HEK293 (cell line): ENCODE data around the gene PEX11G.

Source experiments
- CTCF ChIA-PET: fragments of 350-600 bp; formaldehyde crosslinking; extraction: SDS; loops from one replicate; lab custom pipeline; 2021; ENCODE audit warnings: antibody characterized with exemption; lab: Yijun Ruan, JAX
- POLR2A ChIA-PET: fragments of 300-600 bp; formaldehyde crosslinking; extraction: SDS; loops from one replicate; lab custom pipeline; 2020; ENCODE audit warnings: antibody characterized with exemption, inconsistent platforms; lab: Yijun Ruan, JAX
- H3K27ac ChIP-seq: fragments of 200-500 bp; sonication (Bioruptor generic); 2 replicates; pipeline ENCODE4 v1.5.1; 2014; ENCODE audit warnings: low read depth, low read length, control low read depth, inconsistent platforms; ENCODE audit errors: extremely low read depth
- H3K36me3 ChIP-seq, 2 experiments: fragments of 200-500 bp in 1 of 2; sonication (Bioruptor generic) in 1 of 2; 1 replicate in 1 of 2; 2 replicates in 1 of 2; pipeline ENCODE4 v1.5.1; 2014 to 2017; ENCODE audit warnings: inconsistent platforms in 2 of 2, low read length in 2 of 2; ENCODE audit not compliant: control insufficient read depth in 2 of 2, insufficient read depth in 1 of 2
- H3K4me1 ChIP-seq: fragments of 200-500 bp; sonication (Bioruptor generic); 2 replicates; pipeline ENCODE4 v1.5.1; 2014; ENCODE audit warnings: mild to moderate bottlenecking, low read length, inconsistent platforms; ENCODE audit not compliant: control insufficient read depth, insufficient read depth
- H3K4me3 ChIP-seq: 2 replicates; pipeline ENCODE4 v1.5.1; 2011; ENCODE audit warnings: low read depth, mild to moderate bottlenecking, control low read depth, low read length, moderate library complexity
- H3K9me3 ChIP-seq: fragments of 200-500 bp; sonication (Bioruptor generic); 2 replicates; pipeline ENCODE4 v1.5.1; 2014; ENCODE audit warnings: low read depth, low read length, inconsistent platforms; ENCODE audit not compliant: control insufficient read depth, insufficient read depth
- BCL11B ChIP-seq: fragments of 450-650 bp; formaldehyde crosslinking; IDR thresholded peaks from 2 replicates; pipeline ENCODE4 v1.5.1; 2016; ENCODE audit warnings: low read depth, missing biosample characterization, missing genetic modification characterization
- FEZF1 ChIP-seq: fragments of 450-650 bp; formaldehyde crosslinking; IDR thresholded peaks from 2 replicates; pipeline ENCODE4 v1.5.1; 2016; ENCODE audit warnings: missing biosample characterization, missing genetic modification characterization
- HOXA7 ChIP-seq: sonication (generic); formaldehyde crosslinking; IDR thresholded peaks from 2 replicates; pipeline ENCODE4 v1.8.1; 2022; ENCODE audit warnings: missing genetic modification reagents, borderline replicate concordance
- KLF8 ChIP-seq: fragments of 450-650 bp; formaldehyde crosslinking; IDR thresholded peaks from 2 replicates; pipeline ENCODE4 v1.5.1; 2016; ENCODE audit warnings: missing biosample characterization, missing genetic modification characterization
- MZF1 ChIP-seq: fragments of 450-650 bp; formaldehyde crosslinking; IDR thresholded peaks from 2 replicates; pipeline ENCODE4 v1.5.1; 2017; ENCODE audit warnings: missing biosample characterization, missing genetic modification characterization, borderline replicate concordance
- PRDM1 ChIP-seq: fragments of 450-650 bp; formaldehyde crosslinking; IDR thresholded peaks from 2 replicates; pipeline ENCODE4; 2016; ENCODE audit warnings: missing biosample characterization, missing genetic modification characterization
- PRDM4 ChIP-seq: fragments of 450-650 bp; formaldehyde crosslinking; IDR thresholded peaks from 2 replicates; pipeline ENCODE4 v1.5.1; 2017; ENCODE audit warnings: missing biosample characterization, missing genetic modification characterization
- ZBTB21 ChIP-seq: fragments of 450-650 bp; formaldehyde crosslinking; IDR thresholded peaks from 2 replicates; pipeline ENCODE4 v1.5.1; 2017; ENCODE audit warnings: missing biosample characterization, missing genetic modification characterization
- ZBTB26 ChIP-seq: fragments of 450-650 bp; formaldehyde crosslinking; optimal IDR thresholded peaks from 2 replicates; pipeline ENCODE3; 2016; ENCODE audit warnings: missing biosample characterization, mild to moderate bottlenecking, missing genetic modification characterization
- ZEB2 ChIP-seq: fragments of 450-650 bp; formaldehyde crosslinking; IDR thresholded peaks from 2 replicates; pipeline ENCODE4 v1.5.1; 2016; ENCODE audit warnings: missing biosample characterization, missing genetic modification characterization
- ZNF140 ChIP-seq: fragments of 450-650 bp; formaldehyde crosslinking; IDR thresholded peaks from 2 replicates; pipeline ENCODE4 v1.5.1; 2016; ENCODE audit warnings: missing biosample characterization, missing genetic modification characterization
- ZNF169 ChIP-seq: fragments of 450-650 bp; formaldehyde crosslinking; IDR thresholded peaks from 2 replicates; pipeline ENCODE4 v1.5.1; 2016; ENCODE audit warnings: missing biosample characterization, missing genetic modification characterization
- ZNF311 ChIP-seq: fragments of 450-650 bp; formaldehyde crosslinking; IDR thresholded peaks from 2 replicates; pipeline ENCODE4 v1.5.1; 2017; ENCODE audit warnings: missing biosample characterization, missing genetic modification characterization, borderline replicate concordance
- ZNF433 ChIP-seq: fragments of 450-650 bp; formaldehyde crosslinking; IDR thresholded peaks from 2 replicates; pipeline ENCODE4 v1.5.1; 2016; ENCODE audit warnings: missing biosample characterization, missing genetic modification characterization, low read depth
- ZNF514 ChIP-seq: fragments of 450-650 bp; formaldehyde crosslinking; IDR thresholded peaks from 2 replicates; pipeline ENCODE4 v1.5.1; 2016; ENCODE audit warnings: missing biosample characterization, missing genetic modification characterization
- ZNF548 ChIP-seq: fragments of 450-650 bp; formaldehyde crosslinking; IDR thresholded peaks from 2 replicates; pipeline ENCODE4 v1.5.1; 2016; ENCODE audit warnings: missing biosample characterization, missing genetic modification characterization
- ZNF549 ChIP-seq: fragments of 450-650 bp; IDR thresholded peaks from 2 replicates; pipeline ENCODE4 v1.5.1; 2018; ENCODE audit warnings: missing biosample characterization, missing genetic modification characterization, mild to moderate bottlenecking, inconsistent platforms, moderate library complexity
- ZNF830 ChIP-seq: fragments of 450-650 bp; IDR thresholded peaks from 2 replicates; pipeline ENCODE4 v1.5.0; 2018; ENCODE audit warnings: missing biosample characterization, missing genetic modification characterization, low read depth, mild to moderate bottlenecking, moderate library complexity
- ZSCAN30 ChIP-seq: fragments of 450-650 bp; IDR thresholded peaks from 2 replicates; pipeline ENCODE4 v1.5.1; 2018; ENCODE audit warnings: missing biosample characterization, mild to moderate bottlenecking, missing genetic modification characterization, moderate library complexity
- TF ChIP-seq, protein P1 (sequence below): fragments of 450-650 bp; formaldehyde crosslinking; IDR thresholded peaks from 2 replicates; pipeline ENCODE4 v1.5.1; 2016; ENCODE audit warnings: missing biosample characterization, missing genetic modification characterization, low read depth
- TF ChIP-seq, protein P2 (sequence below): fragments of 450-650 bp; formaldehyde crosslinking; IDR thresholded peaks from 2 replicates; pipeline ENCODE4 v1.5.1; 2016; ENCODE audit warnings: missing biosample characterization, missing genetic modification characterization

The PEX11G gene

GRCh38 chr19:7461841-7462629, 26.8 kb downstream of the PEX11G start:
- Histone ChIP-seq H3K4me3 (no peak overlapping the region), H3K36me3 (peaks cover 0 to 56% of the 10 kb centered on the region in 2 experiments; a peak in 2 of 3 replicates), H3K27ac (no peak overlapping the region), H3K4me1 (no peaks in the 10 kb centered on the region), H3K9me3 (no peaks in the 10 kb centered on the region)
- ChIA-PET POLR2A (no interaction called here), CTCF (interaction anchor here (0.7 kb wide), 1 partner anchor 108 kb away, joined by 4 read pairs; no protein-coding TSS in a partner anchor)
- no peak for TF ChIP-seq PRDM4 (tag by site-specific recombination)

GRCh38 chr19:7460562-7460966, 28.3 kb downstream of the PEX11G start:
- TF ChIP-seq FEZF1 (tag by site-specific recombination) (no peak), MZF1 (no peak), ZSCAN30 (no peak), ZBTB21 (tag by site-specific recombination) (no peak), ZNF169 (tag by site-specific recombination) (no peak), PRDM1 (no peak), ZNF548 (tag by site-specific recombination) (no peak), ZEB2 (no peak), ZBTB26 (no peak), HOXA7 (CRISPR knock-in tag) (no peak), ZNF549 (tag by site-specific recombination) (no peak)
- TF ChIP-seq, protein P1, sequence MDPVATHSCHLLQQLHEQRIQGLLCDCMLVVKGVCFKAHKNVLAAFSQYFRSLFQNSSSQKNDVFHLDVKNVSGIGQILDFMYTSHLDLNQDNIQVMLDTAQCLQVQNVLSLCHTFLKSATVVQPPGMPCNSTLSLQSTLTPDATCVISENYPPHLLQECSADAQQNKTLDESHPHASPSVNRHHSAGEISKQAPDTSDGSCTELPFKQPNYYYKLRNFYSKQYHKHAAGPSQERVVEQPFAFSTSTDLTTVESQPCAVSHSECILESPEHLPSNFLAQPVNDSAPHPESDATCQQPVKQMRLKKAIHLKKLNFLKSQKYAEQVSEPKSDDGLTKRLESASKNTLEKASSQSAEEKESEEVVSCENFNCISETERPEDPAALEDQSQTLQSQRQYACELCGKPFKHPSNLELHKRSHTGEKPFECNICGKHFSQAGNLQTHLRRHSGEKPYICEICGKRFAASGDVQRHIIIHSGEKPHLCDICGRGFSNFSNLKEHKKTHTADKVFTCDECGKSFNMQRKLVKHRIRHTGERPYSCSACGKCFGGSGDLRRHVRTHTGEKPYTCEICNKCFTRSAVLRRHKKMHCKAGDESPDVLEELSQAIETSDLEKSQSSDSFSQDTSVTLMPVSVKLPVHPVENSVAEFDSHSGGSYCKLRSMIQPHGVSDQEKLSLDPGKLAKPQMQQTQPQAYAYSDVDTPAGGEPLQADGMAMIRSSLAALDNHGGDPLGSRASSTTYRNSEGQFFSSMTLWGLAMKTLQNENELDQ (tag by site-specific recombination), result no peak
- TF ChIP-seq, all 188 proteins: peak for 0
- H3K27ac ChIP-seq, result no peak overlapping the region
- no peaks in the 10 kb centered on the region for H3K4me1 ChIP-seq
- H3K36me3 ChIP-seq, result peaks cover 0 to 64% of the 10 kb centered on the region in 2 experiments; a peak in 2 of 3 replicates
- ChIA-PET CTCF (interaction anchor here (0.6 kb wide), 1 partner anchor 175 kb away, joined by 3 read pairs; no protein-coding TSS in a partner anchor), POLR2A (interaction anchor here (0.6 to 1.4 kb wide), 3 partner anchors 62 to 252 kb away, joined by 3 read pairs; partner anchors contain the start of gene MCOLN1)
- no peak overlapping the region for H3K4me3 ChIP-seq
- H3K9me3 ChIP-seq, result no peaks in the 10 kb centered on the region

- Histone ChIP-seq H3K36me3 (peaks cover 0 to 68% of the 10 kb centered on the region in 2 experiments; a peak in 2 of 3 replicates), H3K9me3 (no peaks in the 10 kb centered on the region), H3K27ac (no peak overlapping the region), H3K4me3 (no peak overlapping the region), H3K4me1 (no peaks in the 10 kb centered on the region)
- POLR2A ChIA-PET, result no interaction called here
- CTCF ChIA-PET, result no interaction called here
- TF ChIP-seq, protein P2, sequence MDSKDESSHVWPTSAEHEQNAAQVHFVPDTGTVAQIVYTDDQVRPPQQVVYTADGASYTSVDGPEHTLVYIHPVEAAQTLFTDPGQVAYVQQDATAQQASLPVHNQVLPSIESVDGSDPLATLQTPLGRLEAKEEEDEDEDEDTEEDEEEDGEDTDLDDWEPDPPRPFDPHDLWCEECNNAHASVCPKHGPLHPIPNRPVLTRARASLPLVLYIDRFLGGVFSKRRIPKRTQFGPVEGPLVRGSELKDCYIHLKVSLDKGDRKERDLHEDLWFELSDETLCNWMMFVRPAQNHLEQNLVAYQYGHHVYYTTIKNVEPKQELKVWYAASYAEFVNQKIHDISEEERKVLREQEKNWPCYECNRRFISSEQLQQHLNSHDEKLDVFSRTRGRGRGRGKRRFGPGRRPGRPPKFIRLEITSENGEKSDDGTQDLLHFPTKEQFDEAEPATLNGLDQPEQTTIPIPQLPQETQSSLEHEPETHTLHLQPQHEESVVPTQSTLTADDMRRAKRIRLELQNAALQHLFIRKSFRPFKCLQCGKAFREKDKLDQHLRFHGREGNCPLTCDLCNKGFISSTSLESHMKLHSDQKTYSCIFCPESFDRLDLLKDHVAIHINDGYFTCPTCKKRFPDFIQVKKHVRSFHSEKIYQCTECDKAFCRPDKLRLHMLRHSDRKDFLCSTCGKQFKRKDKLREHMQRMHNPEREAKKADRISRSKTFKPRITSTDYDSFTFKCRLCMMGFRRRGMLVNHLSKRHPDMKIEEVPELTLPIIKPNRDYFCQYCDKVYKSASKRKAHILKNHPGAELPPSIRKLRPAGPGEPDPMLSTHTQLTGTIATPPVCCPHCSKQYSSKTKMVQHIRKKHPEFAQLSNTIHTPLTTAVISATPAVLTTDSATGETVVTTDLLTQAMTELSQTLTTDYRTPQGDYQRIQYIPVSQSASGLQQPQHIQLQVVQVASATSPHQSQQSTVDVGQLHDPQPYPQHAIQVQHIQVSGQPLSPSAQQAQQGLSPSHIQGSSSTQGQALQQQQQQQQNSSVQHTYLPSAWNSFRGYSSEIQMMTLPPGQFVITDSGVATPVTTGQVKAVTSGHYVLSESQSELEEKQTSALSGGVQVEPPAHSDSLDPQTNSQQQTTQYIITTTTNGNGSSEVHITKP, result no peak
- no peak for TF ChIP-seq KLF8 (tag by site-specific recombination)
- no peak for TF ChIP-seq ZNF830
- TF ChIP-seq BCL11B, result no peak
- no peak for TF ChIP-seq ZNF514 (tag by site-specific recombination)
- no peak for TF ChIP-seq ZNF169 (tag by site-specific recombination)
- no peak for TF ChIP-seq ZNF140
- TF ChIP-seq FEZF1 (tag by site-specific recombination), result no peak
- no peak for TF ChIP-seq ZNF433 (tag by site-specific recombination)
- no peak for TF ChIP-seq ZNF311
Observed at GRCh38 chr19:7459773-7460172, 29.1 kb downstream of the PEX11G start.
